HG03520 (cell line): Measurements from ENCODE around the gene BRD7.
A peak's percentile ranks its signal among the peaks of the same experiment; 100 is the strongest.

Experiments used
- ATAC-seq: cut with Tn5 transposase; IDR thresholded peaks from one replicate; pipeline ENCODE4 v1.9.1; 2021; ENCODE audit warnings: mild to moderate bottlenecking, moderate library complexity; ENCODE audit not compliant: unreplicated experiment

BRD7 gene

GRCh38 chr16:50368410-50369132, at the start of gene BRD7:
Gene BRD7 (minus strand): TSS chr16:50368988. CDS start chr16:50368774, 214 bp downstream.
- ATAC-seq: peak; percentile 55

- no peak for ATAC-seq
Observed at GRCh38 chr16:50416388-50416787, 47.6 kb upstream of the BRD7 start.

GRCh38 chr16:50414152-50414551, 45.4 kb upstream of the BRD7 start:
- ATAC-seq: no peak

- ATAC-seq: no peak
Observed at GRCh38 chr16:50411034-50411433, 42.2 kb upstream of the BRD7 start.

GRCh38 chr16:50408001-50408561, 39.3 kb upstream of the BRD7 start:
- ATAC-seq: no peak

- ATAC-seq: no peak
Observed at GRCh38 chr16:50407351-50407750, 38.6 kb upstream of the BRD7 start.

GRCh38 chr16:50403491-50403890, 34.7 kb upstream of the BRD7 start:
- no peak for ATAC-seq

- ATAC-seq: no peak
Observed at GRCh38 chr16:50402298-50402895, 33.6 kb upstream of the BRD7 start.

- no peak for ATAC-seq
Observed at GRCh38 chr16:50401355-50401754, 32.6 kb upstream of the BRD7 start.

- ATAC-seq: no peak
Observed at GRCh38 chr16:50400967-50401348, 32.2 kb upstream of the BRD7 start.

GRCh38 chr16:50400312-50400966, 31.7 kb upstream of the BRD7 start:
- no peak for ATAC-seq

- no peak for ATAC-seq
Observed at GRCh38 chr16:50399411-50399810, 30.6 kb upstream of the BRD7 start.

GRCh38 chr16:50398336-50398735, 29.5 kb upstream of the BRD7 start:
- no peak for ATAC-seq

GRCh38 chr16:50396761-50397535, 28.2 kb upstream of the BRD7 start:
- no peak for ATAC-seq

- ATAC-seq: no peak
Observed at GRCh38 chr16:50395763-50396710, 27.2 kb upstream of the BRD7 start.

GRCh38 chr16:50393858-50394802, 25.3 kb upstream of the BRD7 start:
- ATAC-seq: no peak

- ATAC-seq: no peak
Observed at GRCh38 chr16:50393416-50393815, 24.6 kb upstream of the BRD7 start.

- no peak for ATAC-seq
Observed at GRCh38 chr16:50390914-50391716, 22.3 kb upstream of the BRD7 start.
